Measurements from ENCODE around the gene P4HA2. TPM values are rescaled to one million over a fixed set of nuclear protein-coding genes. Genes with fewer than 3 reads are reported as not detected.

P4HA2 gene
- total RNA-seq, 4 donors from 2014 or later = 32.8 to 48.7 (median 37.6) TPM

GRCh38 chr5:132205385-132206125 is 22.1 kb downstream of the P4HA2 start:
- WGBS, 2 donors (ENCODE audit: low coverage in 1 of 2) = 75 to 86% methylated on average over 1 to 4 of the region's 5 CpGs
- peaks cover 0 to 90% of the 10 kb centered on the region in 2 donors for H3K36me3 ChIP-seq
- no peak overlapping the region for H3K27ac ChIP-seq
- H3K27me3 ChIP-seq = no peaks in the 10 kb centered on the region
- ATAC-seq = peak; percentile 44
- TF ChIP-seq POLR2AphosphoS5 (IDR thresholded peaks at IDR 0.05) (no peak), EP300 (IDR thresholded peaks at IDR 0.05) (no peak), POLR2A (IDR thresholded peaks at IDR 0.05) (no peak)
- TF ChIP-seq, protein P1, sequence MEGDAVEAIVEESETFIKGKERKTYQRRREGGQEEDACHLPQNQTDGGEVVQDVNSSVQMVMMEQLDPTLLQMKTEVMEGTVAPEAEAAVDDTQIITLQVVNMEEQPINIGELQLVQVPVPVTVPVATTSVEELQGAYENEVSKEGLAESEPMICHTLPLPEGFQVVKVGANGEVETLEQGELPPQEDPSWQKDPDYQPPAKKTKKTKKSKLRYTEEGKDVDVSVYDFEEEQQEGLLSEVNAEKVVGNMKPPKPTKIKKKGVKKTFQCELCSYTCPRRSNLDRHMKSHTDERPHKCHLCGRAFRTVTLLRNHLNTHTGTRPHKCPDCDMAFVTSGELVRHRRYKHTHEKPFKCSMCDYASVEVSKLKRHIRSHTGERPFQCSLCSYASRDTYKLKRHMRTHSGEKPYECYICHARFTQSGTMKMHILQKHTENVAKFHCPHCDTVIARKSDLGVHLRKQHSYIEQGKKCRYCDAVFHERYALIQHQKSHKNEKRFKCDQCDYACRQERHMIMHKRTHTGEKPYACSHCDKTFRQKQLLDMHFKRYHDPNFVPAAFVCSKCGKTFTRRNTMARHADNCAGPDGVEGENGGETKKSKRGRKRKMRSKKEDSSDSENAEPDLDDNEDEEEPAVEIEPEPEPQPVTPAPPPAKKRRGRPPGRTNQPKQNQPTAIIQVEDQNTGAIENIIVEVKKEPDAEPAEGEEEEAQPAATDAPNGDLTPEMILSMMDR (IDR thresholded peaks at IDR 0.05) = no peak
- no peak overlapping the region for H3K4me3 ChIP-seq
- H3K4me1 ChIP-seq = peaks cover 0 to 14% (median 0%) of the 10 kb centered on the region in 3 donors
- no peaks in the 10 kb centered on the region for H3K9me3 ChIP-seq

GRCh38 chr5:132204371-132205135 is 23.1 kb downstream of the P4HA2 start:
- H3K4me3 ChIP-seq = no peak overlapping the region
- no peaks in the 10 kb centered on the region for H3K27me3 ChIP-seq
- 95 to 96% methylated on average over 7 of the region's 7 CpGs for WGBS, 2 donors (ENCODE audit: low coverage in 1 of 2)
- TF ChIP-seq EP300 (IDR thresholded peaks at IDR 0.05) (no peak), POLR2AphosphoS5 (IDR thresholded peaks at IDR 0.05) (no peak), POLR2A (IDR thresholded peaks at IDR 0.05) (no peak)
- TF ChIP-seq, protein P1 (IDR thresholded peaks at IDR 0.05) = no peak
- no peak for ATAC-seq
- peaks cover 0 to 90% of the 10 kb centered on the region in 2 donors for H3K36me3 ChIP-seq
- no peak overlapping the region for H3K27ac ChIP-seq
- H3K9me3 ChIP-seq = no peaks in the 10 kb centered on the region
- peaks cover 0 to 14% (median 0%) of the 10 kb centered on the region in 3 donors for H3K4me1 ChIP-seq

DNA sequence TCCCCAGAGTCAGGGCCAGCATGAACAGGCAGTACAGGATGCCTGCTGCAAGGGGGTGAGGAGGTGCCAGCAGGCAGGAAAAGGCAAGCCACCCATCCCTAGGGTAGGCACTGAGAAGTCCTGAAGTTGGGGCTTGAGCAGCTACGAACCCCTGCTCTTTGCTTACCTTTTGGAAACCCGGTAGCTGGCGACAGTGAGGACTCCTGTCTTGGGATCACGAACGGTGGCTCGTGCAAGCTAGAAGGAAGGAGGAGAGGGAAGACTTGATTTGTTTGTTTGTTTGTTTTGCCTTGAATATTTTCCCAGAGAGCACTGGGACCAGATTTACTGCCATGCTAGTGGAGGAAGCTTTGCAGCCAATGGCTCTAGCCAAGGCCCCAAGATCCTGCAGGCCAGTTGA is 23.7 kb downstream of the P4HA2 start:
- ATAC-seq = no peak
- Histone ChIP-seq H3K4me1 (peaks cover 0 to 14% (median 0%) of the 10 kb centered on the region in 3 donors), H3K9me3 (no peaks in the 10 kb centered on the region), H3K27ac (no peak overlapping the region), H3K36me3 (peaks cover 0 to 90% of the 10 kb centered on the region in 2 donors), H3K27me3 (no peaks in the 10 kb centered on the region), H3K4me3 (no peak overlapping the region)
- TF ChIP-seq EP300 (IDR thresholded peaks at IDR 0.05) = no peak
- no peak for TF ChIP-seq POLR2AphosphoS5 (IDR thresholded peaks at IDR 0.05)
- TF ChIP-seq, protein P1 (IDR thresholded peaks at IDR 0.05) = no peak
- TF ChIP-seq POLR2A (IDR thresholded peaks at IDR 0.05) = no peak
- WGBS, 2 donors (ENCODE audit: low coverage in 1 of 2) = 91% methylated on average over 6 of the region's 6 CpGs; no CpG with 5 or more reads in 1 of the 2 donors

DNA sequence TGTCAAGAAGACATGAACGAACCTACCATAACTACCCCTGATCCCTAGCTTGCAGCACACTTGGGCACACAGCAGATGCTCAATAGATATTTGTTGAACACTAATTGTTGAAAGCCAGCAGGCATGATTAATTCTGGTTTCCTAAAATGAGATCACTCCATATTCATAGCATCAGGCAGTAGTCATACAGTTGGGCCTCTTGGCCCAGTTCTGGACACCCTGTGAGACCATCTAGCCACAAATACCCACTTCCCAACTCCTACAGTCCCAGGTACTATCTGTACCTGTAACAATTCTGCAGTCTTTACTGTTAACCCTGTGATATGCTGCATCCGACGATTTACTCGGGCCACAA is 24.2 kb downstream of the P4HA2 start:
- Histone ChIP-seq H3K27me3 (no peaks in the 10 kb centered on the region), H3K4me1 (peaks cover 0 to 14% (median 0%) of the 10 kb centered on the region in 3 donors), H3K9me3 (no peaks in the 10 kb centered on the region), H3K27ac (no peak overlapping the region), H3K36me3 (peaks cover 0 to 90% of the 10 kb centered on the region in 2 donors), H3K4me3 (no peak overlapping the region)
- no peak for TF ChIP-seq POLR2A (IDR thresholded peaks at IDR 0.05)
- no peak for TF ChIP-seq EP300 (IDR thresholded peaks at IDR 0.05)
- no peak for TF ChIP-seq POLR2AphosphoS5 (IDR thresholded peaks at IDR 0.05)
- TF ChIP-seq, protein P1 (IDR thresholded peaks at IDR 0.05) = no peak
- WGBS, 2 donors (ENCODE audit: low coverage in 1 of 2) = 75 to 90% methylated on average over 1 to 4 of the region's 4 CpGs
- no peak for ATAC-seq
